Mammary epithelial cell (primary cell): Measurements from ENCODE around the gene ACTMAP.

ENCODE experiments used
- EZH2 ChIP-seq: IDR thresholded peaks from 2 replicates; pipeline ENCODE4 v1.6.1; 2012; ENCODE audit warnings: low read length, inconsistent platforms, borderline replicate concordance
- TF ChIP-seq, protein P1 (sequence below), 2 donors: IDR thresholded peaks in 1 of 2; conservative IDR thresholded peaks in 1 of 2; 2 replicates each; pipeline ENCODE4 v1.5.1; 2011 to 2012; ENCODE audit warnings: inconsistent platforms in 2 of 2, low read length in 2 of 2, mild to moderate bottlenecking in 2 of 2, control low read depth in 1 of 2, low read depth in 1 of 2; ENCODE audit not compliant: insufficient read depth in 1 of 2; ENCODE audit errors: extremely low read depth in 1 of 2

DNA sequence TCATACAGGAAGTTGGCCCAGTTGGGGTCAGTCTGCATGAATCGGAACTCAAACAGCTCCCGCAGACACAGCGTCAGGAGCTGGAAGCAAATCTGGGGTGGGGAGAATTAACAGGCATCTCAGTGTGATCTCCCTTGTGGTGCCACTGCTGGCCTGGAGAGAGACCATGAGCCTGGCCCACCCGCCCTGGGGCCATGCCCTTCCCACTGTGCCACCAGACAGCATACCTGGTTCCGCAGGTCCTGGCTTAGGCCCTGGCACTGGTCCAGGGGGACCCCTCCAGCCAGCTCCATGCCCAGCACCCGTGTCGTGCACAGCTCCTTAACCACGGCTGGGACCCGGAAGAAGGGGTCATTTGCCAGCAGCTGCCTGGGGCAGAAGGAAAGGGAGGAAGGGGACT, 50.2 kb downstream of the ACTMAP start:
- TF ChIP-seq, protein P1, sequence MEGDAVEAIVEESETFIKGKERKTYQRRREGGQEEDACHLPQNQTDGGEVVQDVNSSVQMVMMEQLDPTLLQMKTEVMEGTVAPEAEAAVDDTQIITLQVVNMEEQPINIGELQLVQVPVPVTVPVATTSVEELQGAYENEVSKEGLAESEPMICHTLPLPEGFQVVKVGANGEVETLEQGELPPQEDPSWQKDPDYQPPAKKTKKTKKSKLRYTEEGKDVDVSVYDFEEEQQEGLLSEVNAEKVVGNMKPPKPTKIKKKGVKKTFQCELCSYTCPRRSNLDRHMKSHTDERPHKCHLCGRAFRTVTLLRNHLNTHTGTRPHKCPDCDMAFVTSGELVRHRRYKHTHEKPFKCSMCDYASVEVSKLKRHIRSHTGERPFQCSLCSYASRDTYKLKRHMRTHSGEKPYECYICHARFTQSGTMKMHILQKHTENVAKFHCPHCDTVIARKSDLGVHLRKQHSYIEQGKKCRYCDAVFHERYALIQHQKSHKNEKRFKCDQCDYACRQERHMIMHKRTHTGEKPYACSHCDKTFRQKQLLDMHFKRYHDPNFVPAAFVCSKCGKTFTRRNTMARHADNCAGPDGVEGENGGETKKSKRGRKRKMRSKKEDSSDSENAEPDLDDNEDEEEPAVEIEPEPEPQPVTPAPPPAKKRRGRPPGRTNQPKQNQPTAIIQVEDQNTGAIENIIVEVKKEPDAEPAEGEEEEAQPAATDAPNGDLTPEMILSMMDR (conservative IDR thresholded peaks at IDR 0.05 in 1 of 2, IDR thresholded peaks at IDR 0.05 in 1 of 2; ENCODE audit: extremely low read depth in 1 of 2, insufficient read depth in 1 of 2, low read depth in 1 of 2, low read length in 2 of 2) = no peak
- TF ChIP-seq EZH2 = no peak
